NCI-H345 (cell line): Measurements from ENCODE around the gene PCP2.

ENCODE experiments used
- DNase-seq: peaks from one replicate; lab custom pipeline; 2025; lab: John Stamatoyannopoulos, UW

PCP2 gene

GRCh38 chr19:7633698-7634097 is at the start of gene PCP2:
Gene PCP2, minus strand, starts transcription at chr19:7633719. Its CDS starts 262 bp downstream, at chr19:7633457.
- DNase-seq: no peak

GRCh38 chr19:7682175-7682855 is 48.8 kb upstream of the PCP2 start:
- DNase-seq: no peak

DNA sequence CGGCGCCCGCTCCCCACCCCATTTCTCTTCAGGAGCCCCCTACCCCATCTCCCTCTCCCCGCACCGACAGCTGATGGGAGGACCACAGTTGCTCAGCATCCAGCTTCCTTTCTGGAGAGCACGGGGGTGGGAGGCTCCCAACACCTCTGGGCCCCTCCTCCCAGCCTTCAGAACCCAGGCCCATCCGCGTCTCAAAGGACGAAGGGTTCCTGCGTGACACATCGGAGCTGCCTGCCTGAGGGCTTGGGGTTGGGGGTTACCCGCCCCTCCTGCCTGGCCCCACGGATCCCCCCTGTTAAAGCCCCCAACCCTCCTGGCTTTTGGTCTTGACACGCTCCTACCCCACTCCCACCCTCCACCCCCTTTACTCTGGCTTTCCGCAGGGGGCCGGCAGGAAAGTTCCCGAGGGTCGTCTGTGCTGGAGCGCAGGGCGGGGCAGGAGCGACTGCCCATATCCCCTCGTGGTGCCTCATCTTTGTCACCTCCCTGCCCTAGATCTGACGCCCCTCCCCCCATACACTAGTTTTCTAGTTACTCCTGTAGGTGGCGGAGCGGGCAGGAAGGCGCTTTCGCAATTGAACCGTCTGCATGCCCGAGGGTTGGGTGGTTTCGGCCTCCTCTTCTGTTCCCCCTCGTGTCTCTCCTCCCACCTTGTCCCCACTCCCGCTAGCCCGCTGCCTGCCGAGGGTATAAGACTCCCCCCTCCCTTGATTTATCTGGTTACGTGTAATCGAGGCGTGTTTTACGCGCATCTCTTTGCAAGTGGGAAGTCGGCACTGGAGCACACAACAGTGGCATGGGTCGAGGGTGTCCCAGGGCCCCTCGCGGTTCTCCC is 48.0 kb upstream of the PCP2 start:
- DNase-seq: no peak

GRCh38 chr19:7680606-7681339 is 47.3 kb upstream of the PCP2 start, which contains the start of gene TRAPPC5:
Gene TRAPPC5, plus strand, starts transcription at chr19:7680833. Its CDS starts 1,421 bp downstream, at chr19:7682254.
- DNase-seq: peak; percentile 87

GRCh38 chr19:7679771-7680605 is 46.5 kb upstream of the PCP2 start:
- DNase-seq: no peak

DNA sequence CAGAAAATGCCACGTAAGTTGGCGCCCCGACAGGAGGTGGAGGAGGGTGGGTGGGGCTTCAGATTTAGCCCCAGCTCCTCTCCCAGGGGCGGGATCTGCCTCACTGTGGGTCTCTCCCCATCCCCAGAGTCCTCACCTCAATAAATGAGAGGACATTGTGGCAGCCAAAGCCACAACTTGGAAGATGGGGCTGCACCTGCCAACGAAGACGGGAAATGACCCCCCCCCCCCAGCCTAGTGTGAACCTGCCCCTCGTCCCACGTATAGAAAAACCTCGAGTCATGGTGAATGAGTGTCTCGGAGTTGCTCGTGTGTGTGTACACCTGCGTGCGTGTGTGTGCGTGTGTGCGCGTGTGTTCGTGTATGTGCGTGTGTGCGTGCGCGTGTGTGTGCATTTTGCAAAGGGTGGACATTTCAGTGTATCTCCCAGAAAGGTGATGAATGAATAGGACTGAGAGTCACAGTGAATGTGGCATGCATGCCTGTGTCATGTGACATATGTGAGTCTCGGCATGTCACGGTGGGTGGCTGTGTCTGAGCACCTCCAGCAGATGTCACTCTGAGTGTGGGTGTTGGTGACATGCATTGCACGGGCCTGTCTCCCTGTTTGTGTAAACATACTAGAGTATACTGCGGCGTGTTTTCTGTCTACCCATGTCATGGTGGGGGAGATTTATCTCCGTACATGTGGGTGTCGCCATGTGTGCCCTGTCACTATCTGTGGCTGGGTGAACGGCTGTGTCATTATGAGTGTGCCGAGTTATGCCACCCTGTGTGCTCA is 45.6 kb upstream of the PCP2 start:
- peak; percentile 49 for DNase-seq

GRCh38 chr19:7677669-7678311 is 44.3 kb upstream of the PCP2 start:
- no peak for DNase-seq

GRCh38 chr19:7676854-7677253 is 43.3 kb upstream of the PCP2 start, which contains the start of gene MCEMP1:
Gene MCEMP1, plus strand, starts transcription at chr19:7677090. Its CDS starts 31 bp downstream, at chr19:7677121.
- no peak for DNase-seq

- no peak for DNase-seq
Measured at GRCh38 chr19:7676376-7676775, 42.9 kb upstream of the PCP2 start.

GRCh38 chr19:7674010-7675005 is 40.8 kb upstream of the PCP2 start:
- DNase-seq: no peak

DNA sequence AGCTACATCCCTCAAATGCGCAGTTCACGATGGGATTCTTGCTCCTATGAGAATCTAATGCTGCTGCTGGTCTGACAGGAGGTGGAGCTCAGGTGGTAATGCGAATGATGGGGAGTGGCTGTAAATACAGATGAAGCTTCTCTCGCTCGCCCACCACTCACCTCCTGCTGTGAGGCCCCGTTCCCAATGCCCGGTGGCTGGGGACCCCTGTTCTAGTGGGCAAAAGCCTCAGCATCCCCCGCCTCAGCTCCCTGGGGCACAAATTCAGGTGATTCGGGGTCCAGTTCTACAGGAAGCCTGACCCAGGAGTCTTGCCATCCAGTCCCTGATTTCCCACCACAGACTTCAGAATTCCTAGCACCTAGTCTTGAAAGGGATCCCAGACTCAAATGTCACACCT is 39.0 kb upstream of the PCP2 start:
- DNase-seq: no peak

- DNase-seq: no peak
Measured at GRCh38 chr19:7670790-7671189, 37.3 kb upstream of the PCP2 start.

DNA sequence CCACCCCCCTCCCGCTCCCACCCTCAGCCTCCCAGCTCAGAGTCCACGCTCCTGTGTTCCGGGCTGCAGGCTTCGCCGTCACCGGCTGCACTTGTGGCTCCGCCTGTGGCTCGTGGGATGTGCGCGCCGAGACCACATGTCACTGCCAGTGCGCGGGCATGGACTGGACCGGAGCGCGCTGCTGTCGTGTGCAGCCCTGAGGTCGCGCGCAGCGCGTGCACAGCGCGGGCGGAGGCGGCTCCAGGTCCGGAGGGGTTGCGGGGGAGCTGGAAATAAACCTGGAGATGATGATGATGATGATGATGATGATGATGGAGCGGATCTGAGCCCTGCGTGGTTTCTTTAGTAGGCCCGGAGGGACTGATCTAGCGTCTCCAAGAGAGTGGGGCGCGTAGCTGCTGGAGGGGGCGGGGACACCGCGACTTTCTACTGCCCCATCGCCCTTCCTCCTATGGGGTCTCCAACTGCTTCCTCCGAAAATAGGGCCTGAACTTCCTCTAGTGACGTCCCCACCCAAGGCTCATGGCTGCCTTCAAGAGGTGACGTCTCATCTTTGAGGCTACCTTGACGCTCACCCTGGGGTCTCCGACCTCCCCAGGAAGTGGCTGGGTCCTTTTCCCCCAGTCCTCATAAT is 36.7 kb upstream of the PCP2 start:
- DNase-seq: no peak

DNA sequence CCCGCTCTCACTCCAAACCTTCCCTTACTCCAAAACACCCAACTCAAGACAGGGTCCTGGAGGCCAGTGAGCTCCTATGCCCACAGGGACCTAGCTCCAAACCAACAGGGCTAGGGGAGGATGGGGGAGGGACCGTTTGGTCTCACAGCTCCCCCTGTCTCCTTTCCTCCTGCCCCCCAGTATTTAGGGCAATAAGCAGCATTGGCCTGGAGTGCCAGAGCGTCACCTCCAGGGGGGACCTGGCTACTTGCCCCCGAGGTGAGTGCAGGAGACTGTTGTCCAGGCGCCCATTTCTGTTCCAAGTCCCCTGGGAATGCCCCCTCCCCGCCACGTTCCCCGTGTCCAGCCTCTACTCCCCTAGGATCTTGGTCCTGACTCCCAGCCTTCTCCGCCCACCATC is 36.1 kb upstream of the PCP2 start:
- DNase-seq: no peak

- DNase-seq: no peak
Measured at GRCh38 chr19:7668842-7669241, 35.3 kb upstream of the PCP2 start, which contains the start of gene RETN. Gene RETN, plus strand, starts transcription at chr19:7669049. Its CDS starts 278 bp downstream, at chr19:7669327.

DNA sequence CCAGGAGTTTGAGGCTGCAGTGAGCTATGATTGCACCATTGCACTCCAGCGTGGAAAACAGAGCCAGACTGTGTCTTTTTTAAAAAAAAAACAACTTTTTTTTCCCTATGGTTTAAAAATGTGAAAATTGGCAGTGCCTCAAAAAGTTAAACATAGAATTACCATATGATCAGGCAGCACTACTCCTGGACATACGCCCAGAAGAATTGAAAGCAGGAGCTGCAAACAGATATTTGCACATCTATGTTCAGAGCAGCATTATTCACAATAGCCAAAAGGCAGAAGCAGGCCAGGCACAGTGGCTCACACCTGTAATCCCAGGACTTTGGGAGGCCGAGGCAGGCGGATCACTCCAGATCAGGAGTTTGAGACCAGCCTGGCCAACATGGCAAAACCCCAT is 31.6 kb upstream of the PCP2 start:
- no peak for DNase-seq

- DNase-seq: no peak
Measured at GRCh38 chr19:7663706-7664105, 30.2 kb upstream of the PCP2 start.

- no peak for DNase-seq
Measured at GRCh38 chr19:7662657-7663056, 29.1 kb upstream of the PCP2 start.
